IPS DF 4.7 (cell line): ENCODE measurements around the gene NAXD.
"Not testable (repeated sequence)": the region's sequence is repeated elsewhere in the genome, so short reads cannot be mapped to it uniquely, and the experiment has no call there.

Source experiments
- DNase-seq: peaks from one replicate; pipeline ENCODE4 v3.0.0-alpha.2; 2013; ENCODE audit warnings: low spot score; ENCODE audit errors: extremely low read depth

NAXD gene

DNA sequence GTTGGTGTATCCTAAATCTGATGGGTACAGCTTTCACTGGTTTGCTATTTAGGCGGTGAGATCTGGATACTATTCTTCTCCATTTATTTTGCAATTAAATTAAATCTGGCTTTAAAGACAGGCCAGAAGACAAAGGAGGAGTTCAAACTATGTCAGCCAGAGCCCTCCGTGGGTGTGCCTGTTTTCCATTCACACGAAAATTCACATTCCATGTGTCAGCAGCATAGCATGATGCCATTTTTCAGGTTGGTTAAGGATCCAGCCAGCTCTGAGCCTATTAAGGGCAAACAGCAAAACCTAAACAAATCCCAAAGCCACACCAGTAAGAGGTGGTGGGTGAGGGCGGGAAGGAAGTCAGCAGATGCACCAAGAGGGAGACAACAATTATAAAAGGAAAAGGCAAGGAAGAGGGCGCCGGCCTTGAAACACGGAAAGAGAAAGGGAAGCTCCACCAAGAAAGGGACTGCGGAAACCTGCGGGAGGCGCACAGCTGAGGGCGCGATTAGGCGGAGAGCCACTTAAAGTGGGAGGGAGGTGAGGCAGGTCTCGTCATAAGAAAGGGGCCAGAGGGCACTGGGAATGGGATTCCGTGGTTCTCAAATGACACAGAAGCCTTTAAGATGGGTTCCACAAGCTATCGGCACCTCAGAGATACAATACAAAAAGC, 47.6 kb downstream of the NAXD start:
- DNase-seq: no peak

DNA sequence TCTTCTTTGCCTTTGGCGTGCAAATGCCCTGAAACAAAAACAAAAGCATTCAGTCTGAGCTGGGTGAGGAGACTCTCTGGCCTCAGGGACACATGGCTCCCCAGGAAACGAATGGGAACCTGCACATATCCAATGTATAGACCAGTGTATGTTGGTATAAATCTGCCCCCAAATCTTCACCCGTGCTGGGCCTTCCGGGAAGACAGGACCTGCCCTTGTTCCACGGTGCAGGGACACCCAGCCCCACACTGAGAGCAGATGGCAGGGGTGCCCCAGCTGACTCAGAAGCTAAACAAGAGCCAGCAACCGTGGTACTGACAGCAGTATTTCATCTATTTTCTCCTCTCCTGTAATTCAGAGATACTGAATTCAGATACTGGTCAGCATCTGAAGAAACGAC, 48.1 kb downstream of the NAXD start:
- no peak for DNase-seq

DNA sequence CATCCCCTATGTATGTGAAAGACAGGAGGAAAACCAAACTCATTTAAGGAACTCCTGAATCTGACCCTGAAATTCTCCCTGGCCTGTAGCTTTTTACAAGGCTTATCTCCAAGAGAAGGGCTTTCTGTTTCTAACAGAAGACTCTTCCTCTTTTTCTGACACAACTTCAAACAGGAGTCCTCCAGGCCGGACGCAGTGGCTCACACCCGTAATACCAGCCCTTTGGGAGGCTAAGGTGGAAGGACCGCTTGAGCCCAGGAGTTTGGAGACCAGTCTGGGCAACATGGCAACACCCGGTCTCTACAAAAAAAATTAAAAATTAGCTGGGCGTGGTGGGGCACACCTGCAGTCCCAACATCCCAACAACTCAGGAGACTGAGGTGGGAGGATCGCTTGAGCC, 48.7 kb downstream of the NAXD start:
- DNase-seq: no peak

DNA sequence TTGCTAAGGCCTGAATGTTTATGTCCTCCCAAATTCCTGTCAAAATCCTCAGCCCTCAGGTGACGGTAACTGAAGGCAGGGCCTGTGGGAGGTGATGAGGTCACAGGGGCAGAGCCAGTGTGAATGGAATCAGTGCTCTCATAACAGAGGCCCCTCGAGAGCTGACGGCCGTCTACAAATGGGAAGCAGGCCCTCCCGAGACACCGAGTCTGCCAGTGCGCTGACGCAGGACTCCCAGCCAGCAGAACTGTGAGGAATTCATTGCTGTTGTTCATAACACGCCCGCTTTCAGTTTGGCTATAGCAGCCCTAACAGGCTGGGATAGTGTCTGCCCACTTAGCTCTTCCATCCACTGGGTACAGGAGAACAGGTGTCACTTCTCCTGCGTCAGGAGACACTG, 49.3 kb downstream of the NAXD start:
- DNase-seq: no peak

DNA sequence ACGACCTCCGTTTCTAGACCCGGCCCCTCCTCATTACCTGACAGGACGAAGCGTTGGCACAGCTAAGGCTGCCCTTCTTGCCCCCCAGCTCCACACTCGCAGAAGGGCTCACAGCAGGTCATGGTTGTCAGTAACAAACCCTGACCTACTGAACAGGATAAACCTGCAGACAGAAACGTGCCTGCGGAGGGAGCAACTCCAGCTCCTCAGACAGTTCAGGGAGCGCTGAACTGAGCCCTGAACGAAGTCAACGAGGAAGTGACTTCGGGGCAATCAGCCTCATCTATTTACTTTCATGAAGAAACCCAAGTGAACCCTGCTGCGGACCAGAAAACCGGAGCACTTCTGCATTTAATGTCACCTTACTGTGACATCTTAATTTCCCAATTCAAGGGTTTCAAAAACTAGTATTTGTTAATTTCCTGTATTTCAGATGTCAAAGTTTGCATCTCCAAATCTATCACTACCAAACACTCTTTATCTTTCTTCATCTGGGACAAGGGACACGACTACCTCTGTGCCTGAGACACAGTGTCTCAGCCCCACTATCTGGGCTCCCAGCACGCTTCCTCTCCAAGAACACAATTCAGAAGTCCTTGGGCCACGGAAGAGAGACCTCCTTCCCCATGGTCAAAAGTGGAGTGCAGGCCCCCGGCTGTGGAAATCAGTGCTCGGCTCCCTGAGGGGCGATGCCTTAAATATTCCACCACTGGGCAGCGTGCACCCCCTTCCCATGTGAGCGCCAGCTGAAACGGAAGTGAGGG, 50.3 kb downstream of the NAXD start:
- DNase-seq: no peak

DNA sequence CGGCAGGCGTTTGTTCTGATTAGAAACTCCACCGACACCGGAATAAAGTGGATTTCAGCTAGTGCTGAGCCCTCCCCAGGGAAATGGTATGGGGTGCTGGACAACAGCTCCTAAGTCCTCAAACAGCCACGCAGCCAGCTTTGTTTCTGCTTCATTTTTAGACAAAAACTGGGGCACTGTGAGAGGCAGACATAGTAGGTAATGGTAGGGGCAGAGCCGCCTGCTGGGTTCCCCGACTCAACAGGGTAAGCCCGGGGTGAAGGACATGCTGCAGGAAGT, 50.8 kb downstream of the NAXD start:
- no peak for DNase-seq

DNA sequence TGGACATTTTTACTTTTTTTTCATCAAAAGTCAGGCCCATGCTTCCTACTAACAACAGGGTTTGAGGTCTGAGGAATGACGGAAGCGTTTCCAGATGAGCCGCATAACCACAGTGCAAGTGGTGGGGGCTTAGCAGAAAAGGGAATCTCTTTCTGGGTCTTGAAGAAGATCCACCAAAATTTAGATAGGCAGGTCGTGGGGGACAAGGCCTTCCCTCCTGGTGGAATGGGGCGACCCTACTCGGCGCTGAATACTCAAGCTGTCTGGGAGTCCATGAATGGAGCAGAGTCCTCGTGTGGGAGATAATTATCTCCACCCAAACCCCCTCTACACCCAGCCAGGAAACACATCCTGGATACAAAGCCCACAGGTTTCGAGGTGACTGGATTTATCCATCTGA, 53.7 kb downstream of the NAXD start:
- DNase-seq: no peak

DNA sequence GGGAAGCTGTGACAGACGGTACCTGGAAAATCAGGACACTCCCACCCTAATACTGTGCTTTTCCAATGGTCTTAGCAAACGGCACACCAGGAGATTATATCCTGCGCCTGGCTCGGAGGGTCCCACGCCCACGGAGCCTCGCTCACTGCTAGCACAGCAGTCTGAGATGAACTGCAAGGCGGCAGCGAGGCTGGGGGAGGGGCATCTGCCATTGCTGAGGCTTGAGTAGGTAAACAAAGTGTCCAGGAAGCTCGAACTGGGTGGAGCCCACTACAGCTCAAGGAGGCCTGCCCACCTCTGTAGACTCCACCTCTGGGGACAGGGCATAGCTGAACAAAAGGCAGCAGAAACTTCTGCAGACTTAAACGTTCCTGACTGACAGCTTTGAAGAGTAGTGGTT, 54.5 kb downstream of the NAXD start:
- not testable (repeated sequence) for DNase-seq

DNA sequence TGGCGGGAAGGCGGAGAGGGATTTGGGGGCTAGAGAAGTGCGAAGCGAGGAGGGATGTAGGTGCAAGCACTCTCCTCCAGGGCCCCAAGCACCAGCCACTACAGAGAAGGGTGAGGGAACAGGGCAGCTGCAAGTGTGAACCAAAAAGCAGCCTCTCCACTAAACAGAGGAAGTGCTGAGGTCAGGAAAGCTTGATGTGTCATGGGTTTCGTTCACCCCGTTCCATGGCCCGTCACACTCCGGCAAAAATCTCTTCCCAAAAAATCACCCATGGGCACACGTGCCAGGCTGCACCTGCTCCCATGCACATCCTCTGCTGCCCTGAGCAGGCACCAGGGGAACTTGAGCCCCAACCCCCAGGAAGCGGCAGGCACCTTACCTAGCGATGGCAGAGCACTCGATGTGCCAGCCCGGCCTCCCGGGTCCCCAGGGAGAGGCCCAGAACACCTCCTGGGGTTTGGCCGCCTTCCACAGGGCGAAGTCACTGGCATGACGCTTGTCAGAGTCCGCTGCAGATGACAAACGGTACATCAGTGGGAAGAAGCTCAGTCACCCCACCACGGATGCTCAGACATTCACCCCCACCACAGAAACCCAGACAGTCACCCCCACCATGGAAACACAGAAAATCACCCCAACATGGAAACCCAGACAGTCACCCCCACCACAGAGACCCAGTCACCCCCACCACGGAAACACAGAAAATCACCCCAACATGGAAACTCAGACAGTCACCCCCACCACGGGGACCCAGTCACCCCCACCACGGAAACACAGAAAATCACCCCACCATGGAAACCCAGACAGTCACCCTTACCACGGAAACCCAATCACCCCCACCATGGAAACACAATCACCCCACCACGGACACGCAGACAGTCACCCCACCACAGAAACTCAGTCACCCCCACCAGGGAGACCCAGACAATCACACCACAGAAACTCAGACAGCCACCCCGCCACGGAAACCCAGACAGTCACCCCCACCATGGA, 61.5 kb downstream of the NAXD start:
- DNase-seq: no peak

DNA sequence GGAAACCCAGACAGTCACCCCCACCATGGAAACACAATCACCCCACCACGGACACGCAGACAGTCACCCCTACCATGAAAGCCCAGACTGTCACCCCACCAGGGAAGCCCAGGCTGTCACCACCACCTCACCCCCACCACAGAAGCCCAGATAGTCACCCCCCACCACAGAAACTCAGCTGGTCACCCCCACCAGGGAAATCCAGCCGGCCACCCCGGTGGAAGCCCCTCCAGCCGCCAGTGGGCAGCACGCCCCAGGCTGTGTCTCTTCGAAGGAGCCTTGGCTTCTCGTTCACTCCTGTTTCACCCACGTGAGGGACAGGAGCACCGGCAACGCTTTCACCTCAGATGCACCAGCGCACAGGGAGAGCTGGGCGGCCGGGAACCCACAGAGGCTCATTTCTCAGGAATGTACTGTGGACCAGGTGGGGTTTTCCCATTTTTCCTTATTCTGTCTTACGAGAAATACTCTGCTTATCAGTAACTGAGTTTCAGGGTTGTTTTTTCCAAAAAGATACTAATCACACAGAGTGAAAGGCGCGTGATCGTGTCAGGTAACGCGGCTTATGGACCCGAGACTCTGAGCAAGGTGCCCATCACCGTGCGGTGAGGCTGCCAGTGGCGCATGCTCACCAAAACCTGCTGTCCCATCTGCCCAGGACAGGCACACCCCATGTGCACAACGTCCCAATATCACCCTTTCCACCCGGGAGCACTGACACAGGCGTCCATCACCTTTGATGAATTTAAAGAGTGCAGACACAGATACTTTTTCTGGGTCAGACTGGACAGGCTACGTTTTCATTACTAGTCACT, 62.6 kb downstream of the NAXD start:
- DNase-seq: no peak

DNA sequence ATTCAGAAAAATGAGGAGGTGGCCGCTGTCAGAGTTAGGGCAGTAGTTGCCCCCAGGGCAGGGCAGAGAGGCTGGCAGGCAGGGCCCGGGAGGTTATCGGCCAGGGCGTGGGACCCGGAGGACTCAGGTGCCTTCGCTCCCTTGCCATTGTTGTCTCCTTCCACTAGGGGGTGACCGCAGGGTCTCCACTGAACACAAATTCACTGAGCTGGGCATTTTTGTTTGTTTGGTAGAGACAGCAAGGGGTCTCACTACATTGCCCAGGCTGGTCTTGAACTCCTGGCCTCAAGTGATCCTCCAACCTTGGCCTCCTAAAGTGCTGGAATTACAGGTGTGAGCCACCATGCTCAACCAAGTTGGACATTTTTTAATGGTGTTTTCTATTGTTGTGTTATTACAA, 65.5 kb downstream of the NAXD start:
- peak; percentile 25 for DNase-seq

DNA sequence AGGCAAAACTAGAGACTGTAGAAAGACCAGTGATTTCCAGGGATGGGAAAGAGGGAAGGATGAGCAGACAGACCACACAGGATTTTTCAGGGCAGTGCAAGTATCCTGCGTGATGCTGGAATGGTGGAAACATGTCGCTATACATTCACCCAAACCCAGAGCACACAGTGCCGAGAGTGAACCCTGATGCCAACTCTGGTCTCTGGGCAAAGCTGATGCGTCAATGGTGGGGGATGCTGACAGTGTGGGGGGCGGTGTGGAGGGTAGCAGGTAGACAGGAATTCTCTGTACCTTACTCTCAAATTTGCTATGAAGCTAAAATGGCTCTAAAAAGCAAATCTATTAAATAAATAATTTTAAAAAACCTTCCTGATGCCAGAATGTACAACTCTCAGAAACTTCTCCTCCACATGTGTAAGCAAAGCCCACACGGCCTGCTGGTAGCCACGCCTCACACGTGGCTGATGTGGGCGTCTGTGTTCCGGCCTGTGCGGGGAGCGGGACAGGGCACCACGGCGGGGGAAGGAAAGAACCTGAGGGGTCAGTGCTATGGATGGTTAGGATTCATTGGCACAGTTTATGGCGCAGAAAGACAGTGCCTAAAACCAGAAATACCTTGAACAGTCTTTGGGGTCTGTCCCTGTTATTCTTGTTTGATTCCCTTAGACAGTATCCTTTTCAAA, 66.7 kb downstream of the NAXD start:
- no peak for DNase-seq

DNA sequence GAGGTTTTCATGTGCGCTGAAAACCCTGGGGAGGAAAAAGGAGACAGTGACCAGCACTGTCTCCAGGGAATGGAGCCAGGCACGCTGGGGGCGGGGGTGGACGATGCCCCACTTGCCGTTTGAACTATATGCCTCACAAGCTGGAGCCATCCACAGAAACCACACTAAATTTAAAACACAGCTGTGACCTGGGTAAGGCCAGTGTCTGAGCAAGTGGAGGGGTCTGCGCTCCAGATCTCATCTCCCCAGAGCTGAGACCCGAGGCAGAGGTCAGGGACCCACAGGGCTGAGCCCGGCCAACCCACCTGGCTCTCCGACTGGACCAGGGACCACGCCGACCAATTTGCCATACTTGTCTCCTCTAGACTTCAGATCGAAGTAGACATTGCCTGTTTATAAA, 67.4 kb downstream of the NAXD start:
- no peak for DNase-seq

DNA sequence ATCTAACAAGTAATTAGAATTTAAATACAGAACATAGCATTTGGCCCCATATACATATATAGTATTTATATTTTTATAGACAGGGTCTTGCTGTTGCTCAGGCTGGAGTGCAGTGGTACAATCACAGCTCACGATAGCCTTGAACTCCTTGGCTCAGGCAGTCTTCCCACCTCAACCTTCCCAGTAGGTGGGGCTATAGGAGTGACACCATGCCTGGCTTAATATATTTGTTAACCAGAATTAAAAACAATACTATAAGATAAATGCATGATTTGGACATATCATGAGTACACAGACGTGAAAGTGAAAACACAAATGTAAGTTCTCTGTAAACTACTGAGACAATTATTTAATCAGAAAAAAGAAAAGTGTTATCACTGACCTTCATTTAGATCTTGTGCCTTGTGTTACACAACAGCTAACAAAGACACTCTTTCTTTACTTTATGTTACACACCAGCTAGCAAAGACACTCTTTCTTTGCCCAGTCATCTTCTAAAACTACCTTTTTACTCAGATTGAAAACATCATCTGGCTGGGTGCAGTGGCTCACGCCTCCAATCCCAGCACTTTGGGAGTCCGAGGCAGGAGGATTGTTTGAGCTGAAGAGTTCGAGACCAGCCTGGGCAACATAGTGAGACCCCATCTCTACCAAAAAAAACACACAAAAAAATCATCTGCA, 68.0 kb downstream of the NAXD start:
- DNase-seq: no peak

DNA sequence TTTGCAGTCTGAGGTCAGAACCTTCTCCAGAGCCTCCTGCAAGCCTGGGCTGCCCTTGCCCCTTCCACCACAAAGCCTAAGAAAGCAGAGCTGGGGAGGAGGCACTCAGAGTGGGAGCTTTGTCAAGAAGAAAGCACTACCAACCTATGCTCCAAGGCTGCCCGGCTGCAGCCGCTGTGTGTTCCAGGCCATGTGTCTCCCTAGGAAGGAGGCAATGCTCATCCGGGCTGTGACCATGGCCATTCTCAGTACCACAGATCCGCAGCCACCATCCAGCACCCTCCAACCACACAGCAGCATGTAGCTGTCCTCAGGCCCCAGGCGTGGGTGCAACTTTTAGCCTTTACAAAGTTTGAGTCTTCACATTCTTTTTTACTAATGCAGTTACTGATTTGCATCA, 68.6 kb downstream of the NAXD start:
- no peak for DNase-seq

DNA sequence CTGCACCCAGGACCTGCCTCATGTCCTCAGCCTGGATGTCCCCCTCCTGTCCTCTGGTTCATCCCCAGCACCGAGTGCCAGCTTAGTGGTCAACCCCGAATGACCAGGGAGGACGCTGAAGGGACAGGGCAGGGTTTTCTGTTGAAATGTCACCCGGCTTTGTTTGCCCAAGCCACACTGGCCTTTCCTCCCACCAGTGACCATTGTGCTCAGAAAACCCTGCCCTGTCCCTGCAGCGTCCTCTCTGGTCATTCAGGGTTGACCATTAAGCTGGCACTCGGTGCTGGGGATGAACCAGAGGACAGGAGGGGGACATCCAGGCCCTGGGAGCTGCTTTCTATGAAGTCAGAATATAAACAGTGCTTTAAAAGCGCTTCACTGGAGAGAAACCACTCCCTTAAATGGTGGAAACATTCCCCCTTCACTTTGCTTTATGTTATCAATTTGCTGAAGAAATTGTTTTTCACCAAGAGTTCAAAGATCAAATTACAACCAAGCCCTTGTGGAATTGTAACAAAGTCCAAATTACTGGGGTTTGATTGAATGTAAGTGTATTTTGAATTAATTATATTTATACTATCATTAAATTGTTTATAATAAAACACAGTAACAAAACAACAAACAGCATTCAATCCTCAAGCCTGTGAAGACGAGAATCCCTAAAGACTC, 69.2 kb downstream of the NAXD start:
- DNase-seq: no peak

DNA sequence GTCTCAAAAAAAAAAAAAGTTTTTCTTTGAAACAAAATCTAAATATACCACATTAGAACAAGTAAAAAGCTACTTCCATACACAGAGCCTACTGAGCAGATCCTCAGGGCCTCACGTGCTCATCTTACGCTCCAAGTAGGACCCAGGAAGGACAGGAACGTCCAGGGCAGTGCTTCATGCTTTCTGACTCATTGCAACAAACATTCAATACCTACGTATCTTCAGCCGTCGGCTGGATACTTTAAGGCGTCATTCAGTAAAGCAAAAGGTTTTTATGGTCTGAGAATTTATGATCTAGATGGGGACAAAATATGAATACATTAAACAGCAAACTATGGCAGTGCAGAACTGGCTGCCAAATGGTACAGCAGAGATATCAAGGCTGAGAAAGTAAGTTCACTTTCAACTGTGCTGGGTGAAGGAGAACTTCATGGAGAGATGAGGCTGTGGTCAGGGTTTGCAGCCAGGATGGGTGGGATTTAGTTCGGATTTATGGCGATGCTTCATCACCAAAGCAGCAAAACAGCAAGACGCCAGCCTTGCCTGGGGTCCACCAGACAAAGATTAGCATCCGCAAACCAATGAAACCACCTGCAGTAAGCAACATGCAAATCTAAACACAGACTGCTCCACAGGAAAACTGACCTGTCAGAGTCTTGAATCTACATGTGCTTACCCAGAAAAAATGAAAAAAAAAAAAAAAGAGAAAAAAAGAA, 70.1 kb downstream of the NAXD start:
- DNase-seq: no peak

DNA sequence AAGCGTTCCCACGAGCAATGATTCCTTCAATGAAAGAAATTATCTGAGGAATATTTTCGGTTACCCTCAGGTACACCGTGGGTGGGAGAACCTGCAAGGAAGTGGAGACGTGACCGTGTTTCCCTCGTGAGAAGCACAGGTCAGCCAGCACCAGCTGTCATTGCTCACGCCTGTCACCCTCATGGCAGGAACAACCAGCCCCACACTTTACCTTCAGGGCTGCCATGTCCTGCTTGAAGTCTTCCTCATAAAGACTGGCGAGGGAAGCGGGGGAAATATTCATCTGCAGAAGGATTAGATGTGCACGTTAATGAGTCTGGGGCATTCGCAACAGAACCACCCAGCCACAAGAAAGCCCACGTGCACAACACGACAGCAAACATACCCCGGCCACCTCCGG, 72.4 kb downstream of the NAXD start:
- no peak for DNase-seq

DNA sequence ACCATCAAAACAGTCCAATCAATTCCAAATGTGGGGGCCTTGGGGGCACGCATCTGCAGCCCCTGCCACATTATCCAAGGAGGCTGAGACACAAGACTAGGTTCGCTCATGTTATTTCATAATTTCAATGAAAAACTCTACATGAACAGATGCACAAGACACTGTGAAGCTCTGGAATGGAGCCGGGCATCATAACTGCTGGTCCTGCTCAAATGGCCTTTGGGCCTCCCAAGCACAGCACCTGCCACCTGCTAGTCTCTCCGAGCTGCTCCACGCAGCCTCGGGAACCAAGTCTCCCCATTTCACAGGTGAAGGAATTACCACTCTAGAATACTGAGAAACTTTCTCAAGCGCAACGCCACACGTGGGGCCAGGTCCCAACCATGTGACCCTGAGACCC, 73.7 kb downstream of the NAXD start:
- no peak for DNase-seq
